Lung (tissue), 12 donors: ENCODE data around the gene FCER1G. TPM values are rescaled to one million over a fixed set of nuclear protein-coding genes. Genes with fewer than 3 reads are reported as not detected.

Experiments used
- ATAC-seq: fragments of 200-7000 bp; cut with Tn5 transposase; one replicate; pipeline ENCODE4 v1.9.1; 2020; ENCODE audit warnings: moderate number of reproducible peaks; ENCODE audit not compliant: insufficient read depth, low FRiP score
- DNase-seq, 3 donors: peaks; one replicate each; pipeline ENCODE4 v3.0.0-alpha.2; 2013 to 2017
- H3K27ac ChIP-seq, 2 donors: one replicate each; pipeline ENCODE4 v1.5.1; 2013; ENCODE audit warnings: mild to moderate bottlenecking in 2 of 2, moderate library complexity in 2 of 2, control low read depth in 1 of 2, inconsistent platforms in 1 of 2, low read depth in 1 of 2, low read length in 1 of 2
- H3K27me3 ChIP-seq, 3 donors: one replicate each; pipeline ENCODE4 v1.5.1; 2013; ENCODE audit warnings: low read length in 2 of 3; ENCODE audit not compliant: control insufficient read depth in 3 of 3, insufficient read depth in 3 of 3
- H3K36me3 ChIP-seq, 4 donors: one replicate each; pipeline ENCODE4 v1.5.1; 2013; ENCODE audit warnings: low read length in 4 of 4, mild to moderate bottlenecking in 1 of 4, moderate library complexity in 1 of 4; ENCODE audit not compliant: control insufficient read depth in 4 of 4, insufficient read depth in 4 of 4
- H3K4me1 ChIP-seq, 5 donors: one replicate each; pipeline ENCODE4 v1.5.1; 2013; ENCODE audit warnings: low read length in 5 of 5, mild to moderate bottlenecking in 2 of 5, moderate library complexity in 1 of 5; ENCODE audit not compliant: control insufficient read depth in 5 of 5, insufficient read depth in 5 of 5
- H3K4me3 ChIP-seq: one replicate; pipeline ENCODE4 v1.5.1; 2013; ENCODE audit warnings: mild to moderate bottlenecking, control low read depth, moderate library complexity
- H3K9ac ChIP-seq, 2 donors: one replicate each; pipeline ENCODE4 v1.5.1; 2013; ENCODE audit warnings: low read length in 2 of 2, control low read depth in 1 of 2; ENCODE audit not compliant: insufficient read depth in 1 of 2
- H3K9me3 ChIP-seq, 4 donors: one replicate each; pipeline ENCODE4 v1.5.1; 2013; ENCODE audit warnings: low read length in 3 of 4, mild to moderate bottlenecking in 1 of 4, moderate library complexity in 1 of 4; ENCODE audit not compliant: control insufficient read depth in 4 of 4, insufficient read depth in 3 of 4
- whole genome bisulfite sequencing, 2 donors: extraction: QIAGEN DNeasy Blood & Tissue Kit; methylation state at CpG; one replicate each; pipeline ENCODE4 v1.1.7; 2013; 5-methylcytosine and 5-hydroxymethylcytosine counted together
- polyA plus RNA-seq, 2 donors: library from polyadenylated mRNA; stranded (reverse); fragments of 200-250 nt; gene quantifications; one replicate each; pipeline ENCODE4 v1.2.1, GENCODE V29; 2013
- total RNA-seq, 2 donors: library from RNA; depleted of rRNA in 1 of 2; stranded (reverse); fragments of >200 nt in 1 of 2; gene quantifications; one replicate each; pipeline ENCODE4 v1.2.1, GENCODE V29; 2014 to 2021
- TF ChIP-seq, protein P1 (sequence below): IDR thresholded peaks from 2 replicates; pipeline ENCODE4 v1.5.1; 2012; ENCODE audit warnings: mild to moderate bottlenecking; ENCODE audit errors: control extremely low read depth, extremely low read depth
- donor health status: control.
- donor health status: control.
- donor health status: Bipolar disorder and iron deficiency.
- donor health status: healthy.
- donor health status: DM: yes; HTN: yes; CAD: no.

The FCER1G gene
- total and polyA plus RNA-seq, 4 donors, result 41.6 to 1,998 (median 222) TPM

DNA sequence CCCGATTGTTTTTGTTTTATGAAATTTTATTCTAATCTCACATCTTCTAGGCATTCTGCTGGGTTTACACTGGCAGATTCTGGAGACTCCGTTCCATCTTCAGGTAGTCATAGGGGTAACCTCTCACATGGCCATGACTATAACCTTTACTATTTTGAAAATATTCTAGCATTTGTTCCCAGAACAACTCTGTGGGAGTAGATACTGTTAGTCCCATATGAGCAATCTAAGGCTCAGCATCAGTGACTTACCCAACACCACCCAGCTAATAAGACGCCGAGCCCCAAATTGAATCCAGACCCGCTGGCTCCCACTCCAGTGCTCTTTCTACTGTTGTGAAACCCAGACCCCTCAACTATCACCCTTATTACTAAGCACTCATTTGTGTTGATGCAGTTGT lies 26.1 kb upstream of the FCER1G start:
- Histone ChIP-seq H3K4me3 (no peak overlapping the region), H3K27ac (no peak overlapping the region), H3K4me1 (peaks cover 3 to 7% (median 5%) of the 10 kb centered on the region in 5 donors), H3K9ac (no peak overlapping the region), H3K27me3 (no peaks in the 10 kb centered on the region), H3K36me3 (peaks cover 0 to 4% (median 0%) of the 10 kb centered on the region in 4 donors), H3K9me3 (no peaks in the 10 kb centered on the region)
- DNase-seq (no peak), ATAC-seq (no peak)
- WGBS, 2 donors, result 96 to 98% methylated on average over 5 of the region's 5 CpGs
- TF ChIP-seq, protein P1, sequence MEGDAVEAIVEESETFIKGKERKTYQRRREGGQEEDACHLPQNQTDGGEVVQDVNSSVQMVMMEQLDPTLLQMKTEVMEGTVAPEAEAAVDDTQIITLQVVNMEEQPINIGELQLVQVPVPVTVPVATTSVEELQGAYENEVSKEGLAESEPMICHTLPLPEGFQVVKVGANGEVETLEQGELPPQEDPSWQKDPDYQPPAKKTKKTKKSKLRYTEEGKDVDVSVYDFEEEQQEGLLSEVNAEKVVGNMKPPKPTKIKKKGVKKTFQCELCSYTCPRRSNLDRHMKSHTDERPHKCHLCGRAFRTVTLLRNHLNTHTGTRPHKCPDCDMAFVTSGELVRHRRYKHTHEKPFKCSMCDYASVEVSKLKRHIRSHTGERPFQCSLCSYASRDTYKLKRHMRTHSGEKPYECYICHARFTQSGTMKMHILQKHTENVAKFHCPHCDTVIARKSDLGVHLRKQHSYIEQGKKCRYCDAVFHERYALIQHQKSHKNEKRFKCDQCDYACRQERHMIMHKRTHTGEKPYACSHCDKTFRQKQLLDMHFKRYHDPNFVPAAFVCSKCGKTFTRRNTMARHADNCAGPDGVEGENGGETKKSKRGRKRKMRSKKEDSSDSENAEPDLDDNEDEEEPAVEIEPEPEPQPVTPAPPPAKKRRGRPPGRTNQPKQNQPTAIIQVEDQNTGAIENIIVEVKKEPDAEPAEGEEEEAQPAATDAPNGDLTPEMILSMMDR, result no peak

DNA sequence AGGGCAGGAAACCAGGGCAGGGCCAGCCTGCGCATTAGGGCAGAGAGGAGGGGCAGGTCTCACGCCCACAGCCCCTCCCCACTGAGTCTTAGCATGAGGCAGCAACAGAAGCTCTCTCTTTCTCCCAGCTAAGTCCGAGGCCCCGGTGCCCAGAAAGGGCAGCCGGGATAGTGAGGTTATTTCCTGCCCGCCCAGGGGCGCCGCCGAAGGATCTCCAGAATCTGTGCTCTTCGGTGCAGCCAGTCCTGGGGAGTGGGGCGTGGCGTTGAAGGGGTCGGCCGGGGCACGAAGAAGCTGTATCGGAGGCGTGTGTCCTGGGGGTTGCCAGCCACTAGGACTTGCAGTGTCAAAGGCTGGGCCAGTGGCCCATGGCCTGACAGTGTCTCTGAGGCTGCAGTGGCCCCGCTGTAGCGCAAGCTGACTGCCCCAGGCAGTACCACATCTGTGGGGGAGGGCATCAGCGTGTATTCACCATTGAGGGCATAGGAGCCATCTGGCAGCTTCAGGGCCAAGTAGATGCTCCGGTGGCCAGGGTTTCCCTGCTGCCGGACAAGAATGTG lies 24.1 kb upstream of the FCER1G start:
- TF ChIP-seq, protein P1, result no peak
- H3K9me3 ChIP-seq, result no peaks in the 10 kb centered on the region
- no peak for DNase-seq
- H3K4me1 ChIP-seq, result peaks cover 0 to 7% (median 0%) of the 10 kb centered on the region in 5 donors
- peaks cover 0 to 5% (median 0%) of the 10 kb centered on the region in 4 donors for H3K36me3 ChIP-seq
- no peaks in the 10 kb centered on the region for H3K27me3 ChIP-seq
- no peak overlapping the region for H3K4me3 ChIP-seq
- whole genome bisulfite sequencing, 2 donors, result 71 to 82% methylated on average over 22 of the region's 22 CpGs
- no peak for ATAC-seq
- no peak overlapping the region for H3K9ac ChIP-seq
- no peak overlapping the region for H3K27ac ChIP-seq

GRCh38 chr1:161191971-161192370 lies 23.1 kb upstream of the FCER1G start:
- TF ChIP-seq, protein P1, result no peak
- H3K27me3 ChIP-seq, result no peaks in the 10 kb centered on the region
- no peak for DNase-seq
- no peak overlapping the region for H3K4me3 ChIP-seq
- H3K4me1 ChIP-seq, result peaks cover 0 to 9% (median 5%) of the 10 kb centered on the region in 5 donors
- 66% methylated on average over 8 of the region's 8 CpGs for WGBS, 2 donors
- no peaks in the 10 kb centered on the region for H3K9me3 ChIP-seq
- H3K9ac ChIP-seq, result no peak overlapping the region
- H3K27ac ChIP-seq, result no peak overlapping the region
- H3K36me3 ChIP-seq, result peaks cover 0 to 5% (median 0%) of the 10 kb centered on the region in 4 donors
- no peak for ATAC-seq
